Fibroblast of lung (primary cell): ENCODE results near the gene SEC14L1. TPM values are rescaled to one million over a fixed set of nuclear protein-coding genes. Genes with fewer than 3 reads are reported as not detected.

Source experiments
- DNase-seq, 2 donors: peaks; one replicate each; pipeline versions ENCODE4 v3.0.0 to v3.0.0-alpha.2; 2010; ENCODE audit warnings: low read depth in 2 of 2
- H2AFZ ChIP-seq: 2 replicates; pipeline ENCODE4 v1.5.1; 2012; ENCODE audit warnings: low read length, control low read depth, inconsistent platforms
- H3K27ac ChIP-seq: 2 replicates; pipeline ENCODE4 v1.5.1; 2011; ENCODE audit warnings: low read length, control low read depth; ENCODE audit not compliant: insufficient read depth
- H3K27me3 ChIP-seq: 2 replicates; pipeline ENCODE4 v1.5.1; 2011; ENCODE audit warnings: mild to moderate bottlenecking, low read length; ENCODE audit not compliant: control insufficient read depth, insufficient read depth
- H3K36me3 ChIP-seq: 2 replicates; pipeline ENCODE4 v1.5.1; 2011; ENCODE audit warnings: low read length; ENCODE audit not compliant: control insufficient read depth, insufficient read depth
- H3K4me1 ChIP-seq: 2 replicates; pipeline ENCODE4 v1.5.1; 2011; ENCODE audit warnings: low read length; ENCODE audit not compliant: control insufficient read depth, insufficient read depth; ENCODE audit errors: extremely low read depth
- H3K4me2 ChIP-seq: 2 replicates; pipeline ENCODE4 v1.5.1; 2011; ENCODE audit warnings: low read length, control low read depth; ENCODE audit not compliant: insufficient read depth; ENCODE audit errors: extremely low read depth
- H3K4me3 ChIP-seq, 4 experiments: fragments of 200-600 bp in 1 of 4; sonication (generic) in 1 of 4; replicated peaks in 1 of 4; 2 replicates each; pipeline ENCODE4 v1.5.1; 2011 to 2016; ENCODE audit warnings: low read length in 4 of 4, low read depth in 3 of 4, mild to moderate bottlenecking in 3 of 4, control low read depth in 2 of 4, inconsistent platforms in 1 of 4, mixed read lengths in 1 of 4; ENCODE audit not compliant: insufficient read depth in 1 of 4; ENCODE audit errors: control extremely low read depth in 1 of 4
- H3K79me2 ChIP-seq: 2 replicates; pipeline ENCODE4 v1.5.1; 2012; ENCODE audit warnings: mild to moderate bottlenecking, low read length, inconsistent platforms; ENCODE audit not compliant: control insufficient read depth, insufficient read depth
- H3K9ac ChIP-seq: 2 replicates; pipeline ENCODE4 v1.5.1; 2011; ENCODE audit warnings: mild to moderate bottlenecking, low read length, control low read depth; ENCODE audit not compliant: insufficient read depth
- H3K9me3 ChIP-seq: 2 replicates; pipeline ENCODE4 v1.5.1; 2012; ENCODE audit warnings: low read depth, low read length; ENCODE audit not compliant: control insufficient read depth, insufficient read depth
- H4K20me1 ChIP-seq: 2 replicates; pipeline ENCODE4 v1.5.1; 2011; ENCODE audit warnings: low read length; ENCODE audit not compliant: control insufficient read depth, insufficient read depth; ENCODE audit errors: extremely low read depth
- EZH2 ChIP-seq: IDR thresholded peaks from 2 replicates; pipeline ENCODE4 v1.5.1; 2012; ENCODE audit warnings: low read length, control low read depth, mild to moderate bottlenecking; ENCODE audit errors: missing control alignments
- polyA plus RNA-seq, 2 donors: library from polyadenylated mRNA; depleted of rRNA in 1 of 2; stranded (reverse) in 1 of 2; unstranded in 1 of 2; fragments of >200 nt; gene quantifications; 2 replicates each; pipeline ENCODE4 v1.2.1, GENCODE V29; 2011 to 2012; ENCODE audit warnings: missing spikeins in 1 of 2
- total RNA-seq: library from RNA; depleted of rRNA; stranded (reverse); fragments of >200 nt; gene quantifications from 2 replicates; pipeline ENCODE4 v1.2.1, GENCODE V29; 2014
- TF ChIP-seq, protein P1 (sequence below), 2 donors: IDR thresholded peaks in 1 of 2; conservative IDR thresholded peaks in 1 of 2; 1 replicate in 1 of 2; 2 replicates in 1 of 2; pipeline ENCODE4 v1.5.1; 2011 to 2012; ENCODE audit warnings: low read length in 2 of 2, control low read depth in 1 of 2, inconsistent platforms in 1 of 2, low read depth in 1 of 2, mild to moderate bottlenecking in 1 of 2

SEC14L1 gene
- total and polyA plus RNA-seq, 2 donors (not counting 1 experiment from before 2014, with no cell fraction given): 21.1 to 32.9 TPM

DNA sequence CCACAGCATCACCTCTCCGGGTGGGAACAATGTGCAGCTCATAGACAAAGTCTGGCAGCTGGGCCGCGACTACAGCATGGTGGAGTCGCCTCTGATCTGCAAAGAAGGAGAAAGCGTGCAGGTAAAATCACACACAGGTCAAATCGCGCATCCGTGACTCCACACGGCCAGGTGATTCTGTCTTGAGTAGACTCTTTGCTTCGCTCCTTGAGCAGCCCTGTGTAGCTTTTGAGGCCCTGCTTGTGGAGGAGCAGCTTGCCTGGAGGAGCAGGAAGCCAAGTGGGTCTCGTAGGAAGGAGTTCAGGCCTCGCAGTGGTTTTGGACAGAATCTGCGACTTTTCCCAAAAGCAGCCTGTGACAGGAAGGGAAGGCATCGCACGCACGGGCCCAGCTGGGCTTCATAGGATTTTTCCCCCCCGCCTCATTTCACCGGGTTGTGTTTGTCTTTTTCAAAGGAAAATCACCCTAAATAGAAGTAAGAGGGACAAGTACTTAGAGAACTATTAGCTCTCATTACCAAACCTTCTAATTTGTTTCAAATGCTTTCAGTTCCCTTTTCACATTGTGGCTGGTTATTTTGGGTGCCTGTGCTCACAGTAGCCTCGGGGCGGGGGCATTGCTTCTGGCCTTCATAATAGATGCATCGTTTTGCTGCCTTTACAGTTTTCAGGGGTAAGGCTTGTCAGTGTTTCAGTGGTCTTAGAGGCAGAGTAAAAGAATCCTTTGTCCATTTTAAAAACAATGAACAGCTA, 71.5 kb downstream of the SEC14L1 start:
- no peaks in the 10 kb centered on the region for H3K9me3 ChIP-seq
- DNase-seq: no peak
- H3K79me2 ChIP-seq: no peaks in the 10 kb centered on the region
- H3K4me1 ChIP-seq: peaks cover 2% of the 10 kb centered on the region
- no peak overlapping the region for H3K9ac ChIP-seq
- no peaks in the 10 kb centered on the region for H3K27me3 ChIP-seq
- peaks cover 38% of the 10 kb centered on the region for H3K36me3 ChIP-seq
- no peak overlapping the region for H3K4me3 ChIP-seq
- no peak overlapping the region for H2AFZ ChIP-seq
- H3K4me2 ChIP-seq: no peak overlapping the region
- TF ChIP-seq EZH2: no peak
- TF ChIP-seq, protein P1, sequence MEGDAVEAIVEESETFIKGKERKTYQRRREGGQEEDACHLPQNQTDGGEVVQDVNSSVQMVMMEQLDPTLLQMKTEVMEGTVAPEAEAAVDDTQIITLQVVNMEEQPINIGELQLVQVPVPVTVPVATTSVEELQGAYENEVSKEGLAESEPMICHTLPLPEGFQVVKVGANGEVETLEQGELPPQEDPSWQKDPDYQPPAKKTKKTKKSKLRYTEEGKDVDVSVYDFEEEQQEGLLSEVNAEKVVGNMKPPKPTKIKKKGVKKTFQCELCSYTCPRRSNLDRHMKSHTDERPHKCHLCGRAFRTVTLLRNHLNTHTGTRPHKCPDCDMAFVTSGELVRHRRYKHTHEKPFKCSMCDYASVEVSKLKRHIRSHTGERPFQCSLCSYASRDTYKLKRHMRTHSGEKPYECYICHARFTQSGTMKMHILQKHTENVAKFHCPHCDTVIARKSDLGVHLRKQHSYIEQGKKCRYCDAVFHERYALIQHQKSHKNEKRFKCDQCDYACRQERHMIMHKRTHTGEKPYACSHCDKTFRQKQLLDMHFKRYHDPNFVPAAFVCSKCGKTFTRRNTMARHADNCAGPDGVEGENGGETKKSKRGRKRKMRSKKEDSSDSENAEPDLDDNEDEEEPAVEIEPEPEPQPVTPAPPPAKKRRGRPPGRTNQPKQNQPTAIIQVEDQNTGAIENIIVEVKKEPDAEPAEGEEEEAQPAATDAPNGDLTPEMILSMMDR (conservative IDR thresholded peaks at IDR 0.05 in 1 of 2, IDR thresholded peaks at IDR 0.05 in 1 of 2; ENCODE audit: low read depth in 1 of 2, low read length in 2 of 2): no peak
- H3K27ac ChIP-seq: no peak overlapping the region
- no peaks in the 10 kb centered on the region for H4K20me1 ChIP-seq

DNA sequence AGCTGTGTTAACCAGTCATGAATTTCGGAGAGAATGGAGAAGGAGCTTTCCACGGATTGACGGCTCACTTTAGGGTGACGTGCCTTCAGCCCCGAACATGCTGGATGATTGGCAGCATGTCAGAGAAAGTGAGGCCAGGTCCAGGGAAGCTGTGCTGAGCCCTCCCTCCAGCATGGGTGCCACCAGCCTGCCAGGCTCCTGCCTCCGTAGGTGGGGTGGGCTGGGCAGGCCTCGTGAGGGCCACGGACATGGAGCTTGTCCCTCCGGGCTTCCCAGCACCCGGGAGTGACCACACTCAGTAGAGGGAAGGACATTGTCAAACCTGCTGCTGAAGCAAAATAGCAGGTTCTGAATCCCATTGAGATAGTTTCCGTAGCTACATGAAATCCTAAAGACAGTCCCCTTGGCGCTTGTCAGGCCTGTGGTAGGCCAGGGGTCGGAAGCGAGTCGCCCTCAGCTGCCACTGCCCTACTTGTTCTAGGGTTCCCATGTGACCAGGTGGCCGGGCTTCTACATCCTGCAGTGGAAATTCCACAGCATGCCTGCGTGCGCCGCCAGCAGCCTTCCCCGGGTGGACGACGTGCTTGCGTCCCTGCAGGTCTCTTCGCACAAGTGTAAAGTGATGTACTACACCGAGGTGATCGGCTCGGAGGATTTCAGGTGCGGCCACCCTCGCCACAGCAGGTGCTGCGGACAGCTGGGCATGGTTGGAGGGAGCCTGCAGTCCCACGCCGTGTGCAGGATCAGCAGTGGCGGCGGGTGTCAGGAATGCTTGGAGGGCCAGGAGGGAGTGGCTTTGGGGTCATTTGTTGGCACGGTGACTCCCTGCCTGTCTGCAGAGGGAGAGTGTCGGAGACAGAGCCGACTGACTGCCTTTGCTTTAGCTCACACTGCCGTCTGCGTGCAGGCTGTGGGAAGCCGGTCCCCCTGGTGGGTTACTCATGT, 72.3 kb downstream of the SEC14L1 start:
- no peaks in the 10 kb centered on the region for H3K9me3 ChIP-seq
- no peak for DNase-seq
- no peak overlapping the region for H3K27ac ChIP-seq
- no peak overlapping the region for H3K4me2 ChIP-seq
- H3K9ac ChIP-seq: no peak overlapping the region
- no peaks in the 10 kb centered on the region for H3K79me2 ChIP-seq
- H3K4me1 ChIP-seq: peaks cover 2% of the 10 kb centered on the region
- no peaks in the 10 kb centered on the region for H3K27me3 ChIP-seq
- H4K20me1 ChIP-seq: no peaks in the 10 kb centered on the region
- no peak overlapping the region for H3K4me3 ChIP-seq
- no peak overlapping the region for H2AFZ ChIP-seq
- TF ChIP-seq, protein P1 (conservative IDR thresholded peaks at IDR 0.05 in 1 of 2, IDR thresholded peaks at IDR 0.05 in 1 of 2; ENCODE audit: low read depth in 1 of 2, low read length in 2 of 2): no peak
- no peak for TF ChIP-seq EZH2
- H3K36me3 ChIP-seq: peaks cover 39% of the 10 kb centered on the region

DNA sequence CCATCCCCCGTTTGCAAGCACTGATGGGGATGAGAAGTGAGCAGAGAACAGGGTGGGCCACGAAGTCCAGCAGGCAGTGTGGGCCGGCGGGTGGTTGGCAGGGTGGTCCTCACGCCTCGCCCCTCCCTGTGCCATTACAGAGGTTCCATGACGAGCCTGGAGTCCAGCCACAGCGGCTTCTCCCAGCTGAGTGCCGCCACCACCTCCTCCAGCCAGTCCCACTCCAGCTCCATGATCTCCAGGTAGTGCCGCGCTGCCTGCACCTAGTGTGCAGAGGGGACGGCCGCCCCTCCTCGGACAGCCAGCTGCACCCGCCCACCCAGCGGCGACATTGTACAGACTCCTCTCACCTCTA, 73.0 kb downstream of the SEC14L1 start:
- no peak overlapping the region for H3K4me2 ChIP-seq
- H3K4me3 ChIP-seq: no peak overlapping the region
- H3K27me3 ChIP-seq: no peaks in the 10 kb centered on the region
- no peak for TF ChIP-seq EZH2
- TF ChIP-seq, protein P1 (conservative IDR thresholded peaks at IDR 0.05 in 1 of 2, IDR thresholded peaks at IDR 0.05 in 1 of 2; ENCODE audit: low read depth in 1 of 2, low read length in 2 of 2): no peak
- no peak for DNase-seq
- H2AFZ ChIP-seq: no peak overlapping the region
- H4K20me1 ChIP-seq: no peaks in the 10 kb centered on the region
- H3K27ac ChIP-seq: no peak overlapping the region
- no peaks in the 10 kb centered on the region for H3K9me3 ChIP-seq
- H3K4me1 ChIP-seq: peaks cover 2% of the 10 kb centered on the region
- H3K9ac ChIP-seq: no peak overlapping the region
- no peaks in the 10 kb centered on the region for H3K79me2 ChIP-seq
- peaks cover 39% of the 10 kb centered on the region for H3K36me3 ChIP-seq
